Peyer's patch (tissue), 4 donors: ENCODE measurements around the gene CHST15. TPM values are rescaled to one million over a fixed set of nuclear protein-coding genes. Genes with fewer than 3 reads are reported as not detected.

Source experiments
- DNase-seq, 3 donors: peaks; one replicate each; pipeline ENCODE4 v3.0.0-alpha.2; 2017 to 2019
- H3K27ac ChIP-seq, 4 donors: fragments of 200-600 bp; sonication (generic); one replicate each; pipeline ENCODE4 v1.5.1; 2016 to 2019
- H3K27me3 ChIP-seq, 2 donors: fragments of 200-600 bp; sonication (generic); one replicate each; pipeline ENCODE4 v1.5.1; 2019
- H3K36me3 ChIP-seq, 3 donors: fragments of 200-600 bp; sonication (generic); one replicate each; pipeline ENCODE4 v1.5.1; 2016 to 2019
- H3K4me1 ChIP-seq, 4 donors: fragments of 200-600 bp; sonication (generic); one replicate each; pipeline ENCODE4 v1.5.1; 2016 to 2019
- H3K4me3 ChIP-seq, 4 donors: fragments of 200-600 bp; sonication (generic); 1 replicate in 3 of 4; 2 replicates in 1 of 4; pipeline ENCODE4 v1.5.1; 2016 to 2019; ENCODE audit warnings: mild to moderate bottlenecking in 1 of 4
- H3K9me3 ChIP-seq, 4 donors: fragments of 200-600 bp; sonication (generic); one replicate each; pipeline ENCODE4 v1.5.1; 2016 to 2019; ENCODE audit warnings: mild to moderate bottlenecking in 1 of 4
- POLR2A ChIP-seq, 2 donors: fragments of 450-650 bp; IDR thresholded peaks; one replicate each; pipeline ENCODE4 v1.5.1; 2017; ENCODE audit warnings: antibody characterized with exemption in 2 of 2, mild to moderate bottlenecking in 2 of 2, moderate library complexity in 2 of 2
- total RNA-seq, 4 donors: library from RNA; depleted of rRNA; stranded (reverse); fragments of >200 nt; gene quantifications; one replicate each; pipeline ENCODE4 v1.1.0, GENCODE V29; 2016
- TF ChIP-seq, protein P1 (sequence below), 6 experiments: fragments of 450-650 bp in 4 of 6; fragments of 200-600 bp in 2 of 6; sonication (generic) in 1 of 6; IDR thresholded peaks; one replicate each; pipeline ENCODE4 v1.5.1; 2017 to 2019; ENCODE audit warnings: antibody characterized with exemption in 6 of 6, mild to moderate bottlenecking in 3 of 6, moderate library complexity in 1 of 6

Gene CHST15
- total RNA-seq, 4 donors from 2014 or later: 3.9 to 55.3 (median 10.9) TPM

DNA sequence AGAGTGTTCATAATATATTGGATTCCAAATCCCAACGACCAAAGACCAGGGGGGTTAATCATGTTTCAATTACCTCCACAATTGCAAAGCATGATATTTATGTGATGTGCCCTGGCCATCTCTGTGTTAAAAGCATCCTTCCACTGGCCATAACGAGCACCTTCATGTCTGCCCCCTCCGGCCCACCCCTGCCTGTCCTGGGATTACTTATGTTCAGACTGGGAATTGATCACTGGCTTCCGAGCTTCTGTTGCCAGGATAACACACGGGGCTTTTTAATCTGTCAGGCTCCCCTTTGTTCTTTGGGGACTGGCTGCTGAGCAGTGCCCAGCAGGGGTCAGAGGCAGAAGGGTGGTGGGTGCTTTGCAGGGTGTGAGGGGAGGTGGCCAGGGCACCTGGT, 13.7 kb upstream of the CHST15 start:
- H3K27ac ChIP-seq: peak overlapping the region in 1 of 4 donors; percentile 75
- no peak for DNase-seq
- H3K9me3 ChIP-seq: no peaks in the 10 kb centered on the region
- no peak overlapping the region for H3K4me3 ChIP-seq
- peaks cover 0 to 13% (median 4%) of the 10 kb centered on the region in 4 donors for H3K4me1 ChIP-seq
- TF ChIP-seq, protein P1, sequence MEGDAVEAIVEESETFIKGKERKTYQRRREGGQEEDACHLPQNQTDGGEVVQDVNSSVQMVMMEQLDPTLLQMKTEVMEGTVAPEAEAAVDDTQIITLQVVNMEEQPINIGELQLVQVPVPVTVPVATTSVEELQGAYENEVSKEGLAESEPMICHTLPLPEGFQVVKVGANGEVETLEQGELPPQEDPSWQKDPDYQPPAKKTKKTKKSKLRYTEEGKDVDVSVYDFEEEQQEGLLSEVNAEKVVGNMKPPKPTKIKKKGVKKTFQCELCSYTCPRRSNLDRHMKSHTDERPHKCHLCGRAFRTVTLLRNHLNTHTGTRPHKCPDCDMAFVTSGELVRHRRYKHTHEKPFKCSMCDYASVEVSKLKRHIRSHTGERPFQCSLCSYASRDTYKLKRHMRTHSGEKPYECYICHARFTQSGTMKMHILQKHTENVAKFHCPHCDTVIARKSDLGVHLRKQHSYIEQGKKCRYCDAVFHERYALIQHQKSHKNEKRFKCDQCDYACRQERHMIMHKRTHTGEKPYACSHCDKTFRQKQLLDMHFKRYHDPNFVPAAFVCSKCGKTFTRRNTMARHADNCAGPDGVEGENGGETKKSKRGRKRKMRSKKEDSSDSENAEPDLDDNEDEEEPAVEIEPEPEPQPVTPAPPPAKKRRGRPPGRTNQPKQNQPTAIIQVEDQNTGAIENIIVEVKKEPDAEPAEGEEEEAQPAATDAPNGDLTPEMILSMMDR (IDR thresholded peaks at IDR 0.05): no peak
- TF ChIP-seq POLR2A (IDR thresholded peaks at IDR 0.05): no peak
- no peaks in the 10 kb centered on the region for H3K27me3 ChIP-seq
- H3K36me3 ChIP-seq: no peaks in the 10 kb centered on the region

DNA sequence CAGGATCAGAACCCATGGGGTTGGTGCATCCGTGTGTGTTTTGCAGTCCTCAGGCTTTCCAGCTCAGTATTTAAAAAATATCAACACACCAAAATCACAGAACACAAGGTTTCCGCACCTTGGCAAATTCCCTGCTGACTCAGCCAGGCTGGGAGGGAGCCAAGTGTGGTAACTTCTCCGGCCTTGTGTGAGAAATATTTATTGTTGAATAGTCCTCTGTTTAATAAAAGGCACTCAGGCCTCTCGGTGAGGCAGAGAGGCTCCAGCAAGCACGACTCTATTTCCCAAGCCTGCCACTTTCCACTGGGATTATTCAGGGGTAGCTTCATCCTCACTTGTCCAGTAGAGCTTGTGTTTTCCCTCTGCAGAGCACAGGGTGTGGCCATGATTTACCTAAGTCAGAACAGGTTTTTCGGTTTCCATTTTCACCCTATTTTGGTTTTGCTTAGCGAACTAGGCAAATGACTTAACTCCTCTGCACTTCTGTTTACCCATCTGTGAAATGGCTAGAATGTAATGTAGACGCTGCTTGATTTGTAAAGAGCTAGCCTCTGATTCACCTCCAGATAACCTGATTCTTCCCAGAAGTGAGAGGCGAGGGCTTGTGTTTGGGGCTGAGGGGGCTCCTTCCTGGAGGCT, 13.0 kb upstream of the CHST15 start:
- peak overlapping the region in 3 of 4 donors; percentile 21 to 75 (median 61) for H3K27ac ChIP-seq

DNA sequence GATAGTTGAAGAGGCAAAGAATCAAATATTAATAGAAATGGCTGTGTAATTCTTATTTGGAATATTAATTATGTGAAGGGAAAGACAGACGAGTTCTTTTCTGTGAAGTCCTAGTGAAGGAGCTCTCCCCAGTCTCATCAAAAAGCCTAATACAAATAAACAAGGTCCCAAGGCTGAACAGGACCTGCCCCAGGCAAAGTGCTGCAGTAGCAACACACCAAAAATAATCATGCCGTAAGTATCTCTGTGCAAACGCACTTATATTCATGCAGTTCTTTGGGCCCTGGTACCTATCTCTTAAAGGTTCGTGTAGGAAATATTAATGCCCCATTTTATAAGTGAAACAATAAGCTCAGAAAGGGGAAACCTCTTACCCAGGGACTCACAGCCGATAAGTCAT, 12.2 kb upstream of the CHST15 start:
- Histone ChIP-seq H3K4me1 (peaks cover 0 to 13% (median 4%) of the 10 kb centered on the region in 4 donors), H3K4me3 (no peak overlapping the region), H3K9me3 (no peaks in the 10 kb centered on the region), H3K27ac (peak overlapping the region in 3 of 4 donors; percentile 21 to 75 (median 61)), H3K36me3 (no peaks in the 10 kb centered on the region), H3K27me3 (no peaks in the 10 kb centered on the region)
- DNase-seq: no peak
- TF ChIP-seq, protein P1 (IDR thresholded peaks at IDR 0.05): no peak
- TF ChIP-seq POLR2A (IDR thresholded peaks at IDR 0.05): no peak

More for the DNA sequence above, 13.0 kb upstream of the CHST15 start:
- H3K36me3 ChIP-seq: no peaks in the 10 kb centered on the region
- no peak overlapping the region for H3K4me3 ChIP-seq
- peaks cover 0 to 13% (median 4%) of the 10 kb centered on the region in 4 donors for H3K4me1 ChIP-seq
- TF ChIP-seq, protein P1 (IDR thresholded peaks at IDR 0.05): no peak
- TF ChIP-seq POLR2A (IDR thresholded peaks at IDR 0.05): no peak
- no peaks in the 10 kb centered on the region for H3K27me3 ChIP-seq
- H3K9me3 ChIP-seq: no peaks in the 10 kb centered on the region
- peak in 2 of 3 donors; percentile 43 to 73 for DNase-seq

GRCh38 chr10:124105045-124105444, 11.6 kb upstream of the CHST15 start:
- Histone ChIP-seq H3K36me3 (no peaks in the 10 kb centered on the region), H3K4me3 (no peak overlapping the region), H3K9me3 (no peaks in the 10 kb centered on the region), H3K27ac (peak overlapping the region in 3 of 4 donors; percentile 21 to 75 (median 61)), H3K27me3 (no peaks in the 10 kb centered on the region), H3K4me1 (peaks cover 0 to 13% (median 4%) of the 10 kb centered on the region in 4 donors)
- DNase-seq: no peak
- TF ChIP-seq, protein P1 (IDR thresholded peaks at IDR 0.05): no peak
- TF ChIP-seq POLR2A (IDR thresholded peaks at IDR 0.05): no peak

DNA sequence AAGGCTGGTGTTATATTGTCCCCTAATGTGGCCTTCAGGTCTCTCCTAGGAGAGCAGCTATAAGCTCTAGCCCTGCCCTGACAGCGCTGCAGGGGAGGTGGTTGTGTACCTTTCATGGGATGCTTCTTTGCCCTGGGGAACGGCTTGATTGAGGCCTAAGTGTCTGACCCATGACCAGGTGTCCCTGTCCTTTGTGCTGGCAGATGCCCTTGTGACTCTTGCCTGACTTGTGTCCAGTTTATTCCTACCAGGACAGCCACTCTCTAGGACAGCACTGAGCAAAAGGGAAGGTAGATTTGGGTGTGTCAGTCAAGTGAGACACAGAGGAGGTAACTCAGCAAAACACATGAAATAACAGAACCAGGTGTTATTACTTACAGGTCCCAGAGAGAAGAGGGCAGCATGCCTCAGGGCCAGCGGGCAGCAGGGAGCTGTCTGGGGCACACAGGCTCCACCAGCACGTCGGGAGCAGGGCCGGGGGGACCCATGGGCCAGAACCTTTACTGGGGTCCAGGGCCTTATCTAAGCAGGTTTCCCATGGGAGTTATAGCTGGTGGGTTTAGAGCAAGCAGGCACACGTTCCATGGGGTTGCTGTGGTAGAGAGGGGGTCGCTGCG, 10.7 kb upstream of the CHST15 start:
- Histone ChIP-seq H3K27ac (peak overlapping the region in 1 of 4 donors; percentile 9), H3K9me3 (no peaks in the 10 kb centered on the region), H3K36me3 (no peaks in the 10 kb centered on the region), H3K27me3 (no peaks in the 10 kb centered on the region), H3K4me3 (no peak overlapping the region), H3K4me1 (peaks cover 0 to 13% (median 4%) of the 10 kb centered on the region in 4 donors)
- TF ChIP-seq, protein P1 (IDR thresholded peaks at IDR 0.05): no peak
- no peak for TF ChIP-seq POLR2A (IDR thresholded peaks at IDR 0.05)
- no peak for DNase-seq
